Activated CD8-positive, alpha-beta T cell treated with anti-CD3 and anti-CD28 coated beads, Interleukin-2, amount 10 ng/mL, durations not matched to agents 7 days and 5 days (primary cell): Measurements from ENCODE around the gene RGPD3. TPM values are rescaled to one million over a fixed set of nuclear protein-coding genes. Genes with fewer than 3 reads are reported as not detected.
"Not testable (repeated sequence)": the region's sequence is repeated elsewhere in the genome, so short reads cannot be mapped to it uniquely, and the experiment has no call there.

Experiments used
- ATAC-seq: fragments of 150-1000 bp; cut with Tn5 transposase; one replicate; pipeline ENCODE4 v1.10.0; 2021; ENCODE audit warnings: moderate library complexity
- CTCF ChIA-PET: fragments of 350-600 bp; sonication (Branson Sonifier 250); formaldehyde crosslinking; loops from one replicate; lab custom pipeline; 2021; ENCODE audit warnings: antibody characterized with exemption; lab: Charles Lee
- POLR2A ChIA-PET: fragments of 350-600 bp; sonication (Branson Sonifier 250); formaldehyde crosslinking; loops from one replicate; lab custom pipeline; 2021; ENCODE audit warnings: antibody characterized with exemption; lab: Charles Lee
- DNase-seq: peaks from one replicate; pipeline ENCODE4 v3.0.0-alpha.2; 2020
- H3K27ac Mint-ChIP-seq: one replicate; pipeline ENCODE4 v1.8.0; 2021; ENCODE audit warnings: mild to moderate bottlenecking, mixed read lengths
- H3K27me3 Mint-ChIP-seq: one replicate; pipeline ENCODE4 v1.8.0; 2021; ENCODE audit warnings: low read depth, mixed read lengths
- H3K36me3 Mint-ChIP-seq: one replicate; pipeline ENCODE4 v1.8.0; 2021; ENCODE audit warnings: low read depth, mixed read lengths
- H3K4me1 Mint-ChIP-seq: one replicate; pipeline ENCODE4 v1.8.0; 2021; ENCODE audit warnings: low read depth, mixed read lengths
- H3K4me3 Mint-ChIP-seq: one replicate; pipeline ENCODE4 v1.8.0; 2021; ENCODE audit warnings: mild to moderate bottlenecking, mixed read lengths
- H3K9me3 Mint-ChIP-seq: one replicate; pipeline ENCODE4 v1.8.0; 2022; ENCODE audit warnings: mixed read lengths; ENCODE audit not compliant: insufficient read depth
- total RNA-seq, 2 experiments: library from RNA; stranded (reverse); gene quantifications; one replicate each; pipeline ENCODE4 v1.2.3, GENCODE V29; 2021

Gene RGPD3
- total RNA-seq, 2 experiments from 2014 or later: 0.24 to 0.31 TPM

GRCh38 chr2:106470658-106471057 is 2.4 kb upstream of the RGPD3 start:
- POLR2A ChIA-PET, H3K36me3 Mint-ChIP-seq, H3K4me3 Mint-ChIP-seq, H3K4me1 Mint-ChIP-seq, H3K9me3 Mint-ChIP-seq, H3K27ac Mint-ChIP-seq, ATAC-seq, H3K27me3 Mint-ChIP-seq: not testable (repeated sequence)
- DNase-seq: peak; percentile 51
- CTCF ChIA-PET: interaction anchor here (0.7 kb wide), 1 partner anchor 243 kb away, joined by 3 read pairs; no protein-coding TSS in a partner anchor

GRCh38 chr2:106467516-106467915 is 697 bp downstream of the RGPD3 start:
- DNase-seq, POLR2A ChIA-PET, ATAC-seq, H3K9me3 Mint-ChIP-seq, CTCF ChIA-PET, H3K4me3 Mint-ChIP-seq, H3K27me3 Mint-ChIP-seq, H3K36me3 Mint-ChIP-seq, H3K27ac Mint-ChIP-seq, H3K4me1 Mint-ChIP-seq: not testable (repeated sequence)

GRCh38 chr2:106461882-106462281 is 6.3 kb downstream of the RGPD3 start:
- H3K9me3 Mint-ChIP-seq, ATAC-seq: not testable (repeated sequence)
- CTCF ChIA-PET: interaction anchor here (1.0 kb wide), 1 partner anchor 81 kb away, joined by 4 read pairs; no protein-coding TSS in a partner anchor

GRCh38 chr2:106390680-106391079 is 77.5 kb downstream of the RGPD3 start:
- H3K27ac Mint-ChIP-seq, H3K27me3 Mint-ChIP-seq, H3K9me3 Mint-ChIP-seq, H3K4me3 Mint-ChIP-seq, H3K36me3 Mint-ChIP-seq, H3K4me1 Mint-ChIP-seq, DNase-seq, CTCF ChIA-PET, POLR2A ChIA-PET, ATAC-seq: not testable (repeated sequence)

More at GRCh38 chr2:106461882-106462281, 6.3 kb downstream of the RGPD3 start:
- POLR2A ChIA-PET, H3K36me3 Mint-ChIP-seq, H3K27me3 Mint-ChIP-seq, H3K4me3 Mint-ChIP-seq, H3K27ac Mint-ChIP-seq, H3K4me1 Mint-ChIP-seq: not testable (repeated sequence)
- peak; percentile 27 for DNase-seq

GRCh38 chr2:106388814-106389410 is 79.3 kb downstream of the RGPD3 start:
- H3K27ac Mint-ChIP-seq, POLR2A ChIA-PET, H3K27me3 Mint-ChIP-seq, H3K4me1 Mint-ChIP-seq, DNase-seq, H3K36me3 Mint-ChIP-seq, ATAC-seq, CTCF ChIA-PET, H3K9me3 Mint-ChIP-seq, H3K4me3 Mint-ChIP-seq: not testable (repeated sequence)

- CTCF ChIA-PET, H3K4me1 Mint-ChIP-seq, H3K9me3 Mint-ChIP-seq, H3K27ac Mint-ChIP-seq, H3K4me3 Mint-ChIP-seq, H3K36me3 Mint-ChIP-seq, DNase-seq, POLR2A ChIA-PET, ATAC-seq: not testable (repeated sequence)
- peaks cover 15% of the 10 kb centered on the region for H3K27me3 Mint-ChIP-seq
Observed at GRCh38 chr2:106384548-106384947, 83.7 kb downstream of the RGPD3 start.

- ATAC-seq, H3K4me1 Mint-ChIP-seq, H3K27ac Mint-ChIP-seq, H3K4me3 Mint-ChIP-seq, H3K36me3 Mint-ChIP-seq, H3K9me3 Mint-ChIP-seq, CTCF ChIA-PET, DNase-seq, POLR2A ChIA-PET: not testable (repeated sequence)
- peaks cover 12% of the 10 kb centered on the region for H3K27me3 Mint-ChIP-seq
Observed at GRCh38 chr2:106381867-106382266, 86.3 kb downstream of the RGPD3 start.

GRCh38 chr2:106379567-106379966 is 88.6 kb downstream of the RGPD3 start:
- H3K4me1 Mint-ChIP-seq, ATAC-seq, DNase-seq, H3K4me3 Mint-ChIP-seq, H3K27ac Mint-ChIP-seq, POLR2A ChIA-PET, H3K9me3 Mint-ChIP-seq, H3K36me3 Mint-ChIP-seq, CTCF ChIA-PET: not testable (repeated sequence)
- H3K27me3 Mint-ChIP-seq: peaks cover 14% of the 10 kb centered on the region

- H3K36me3 Mint-ChIP-seq, ATAC-seq, H3K4me1 Mint-ChIP-seq, H3K27ac Mint-ChIP-seq, CTCF ChIA-PET, H3K9me3 Mint-ChIP-seq, POLR2A ChIA-PET, H3K4me3 Mint-ChIP-seq, DNase-seq, H3K27me3 Mint-ChIP-seq: not testable (repeated sequence)
Observed at GRCh38 chr2:106369182-106369581, 99.0 kb downstream of the RGPD3 start.

- H3K4me1 Mint-ChIP-seq: no peaks in the 10 kb centered on the region
- H3K4me3 Mint-ChIP-seq: no peak overlapping the region
- H3K27me3 Mint-ChIP-seq: peaks cover 8% of the 10 kb centered on the region
- DNase-seq: no peak
- POLR2A ChIA-PET: no interaction called here
- no peaks in the 10 kb centered on the region for H3K9me3 Mint-ChIP-seq
- CTCF ChIA-PET: no interaction called here
- no peak for ATAC-seq
- no peaks in the 10 kb centered on the region for H3K36me3 Mint-ChIP-seq
- H3K27ac Mint-ChIP-seq: no peak overlapping the region
Observed at GRCh38 chr2:106366204-106366885, 101.9 kb downstream of the RGPD3 start.

GRCh38 chr2:106363791-106364190 is 104.4 kb downstream of the RGPD3 start:
- DNase-seq (no peak), ATAC-seq (no peak)
- Mint-ChIP-seq H3K4me1 (no peaks in the 10 kb centered on the region), H3K27me3 (peaks cover 13% of the 10 kb centered on the region), H3K27ac (no peak overlapping the region), H3K36me3 (no peaks in the 10 kb centered on the region), H3K9me3 (no peaks in the 10 kb centered on the region), H3K4me3 (no peak overlapping the region)
- POLR2A ChIA-PET: no interaction called here
- CTCF ChIA-PET: no interaction called here

GRCh38 chr2:106362789-106363188 is 105.4 kb downstream of the RGPD3 start:
- no peaks in the 10 kb centered on the region for H3K36me3 Mint-ChIP-seq
- POLR2A ChIA-PET: no interaction called here
- no peaks in the 10 kb centered on the region for H3K9me3 Mint-ChIP-seq
- CTCF ChIA-PET: no interaction called here
- peaks cover 3% of the 10 kb centered on the region for H3K4me1 Mint-ChIP-seq
- H3K27me3 Mint-ChIP-seq: peaks cover 16% of the 10 kb centered on the region
- no peak overlapping the region for H3K27ac Mint-ChIP-seq
- DNase-seq: no peak
- ATAC-seq: no peak
- H3K4me3 Mint-ChIP-seq: no peak overlapping the region
